Adrenal gland (tissue), 12 donors: ENCODE measurements around the gene ZNF827. TPM values are rescaled to one million over a fixed set of nuclear protein-coding genes. Genes with fewer than 3 reads are reported as not detected.

Experiments
- DNase-seq, 7 donors: peaks; one replicate each; pipeline ENCODE4 v3.0.0-alpha.2; 2019 to 2020
- H3K27ac ChIP-seq, 5 donors: fragments of 200-600 bp; sonication (generic) in 4 of 5; 1 replicate in 3 of 5; 2 replicates in 2 of 5; pipeline versions ENCODE4 v1.5.1 to v1.8.0; 2016 to 2020; ENCODE audit warnings: mild to moderate bottlenecking in 1 of 5
- H3K27me3 ChIP-seq: fragments of 200-600 bp; 2 replicates; pipeline ENCODE4 v1.8.0; 2021
- H3K36me3 ChIP-seq, 2 donors: fragments of 200-600 bp; replicated peaks in 1 of 2; 1 replicate in 1 of 2; 2 replicates in 1 of 2; pipeline versions ENCODE4 v1.5.1 to v1.8.0; 2018 to 2022
- H3K4me1 ChIP-seq, 2 donors: fragments of 200-600 bp; replicated peaks in 1 of 2; 1 replicate in 1 of 2; 2 replicates in 1 of 2; pipeline versions ENCODE4 v1.5.1 to v1.8.0; 2018 to 2021
- H3K4me3 ChIP-seq, 4 donors: fragments of 200-600 bp; sonication (generic) in 3 of 4; one replicate each; pipeline ENCODE4 v1.5.1; 2016 to 2018
- H3K9me3 ChIP-seq, 3 donors: fragments of 200-600 bp; sonication (generic) in 1 of 3; replicated peaks in 1 of 3; 1 replicate in 2 of 3; 2 replicates in 1 of 3; pipeline versions ENCODE4 v1.5.1 to v1.8.0; 2016 to 2021
- CTCF ChIP-seq, 6 experiments: fragments of 450-650 bp in 4 of 6; fragments of 200-600 bp in 2 of 6; sonication (generic) in 1 of 6; IDR thresholded peaks; 1 replicate in 5 of 6; 2 replicates in 1 of 6; pipeline versions ENCODE4 v1.5.1 to v1.8.0; 2016 to 2021; ENCODE audit warnings: antibody characterized with exemption in 6 of 6, mild to moderate bottlenecking in 2 of 6, moderate library complexity in 1 of 6
- POLR2A ChIP-seq, 2 donors: fragments of 450-650 bp; IDR thresholded peaks; one replicate each; pipeline ENCODE4 v1.6.1; 2017; ENCODE audit warnings: antibody characterized with exemption in 2 of 2, mild to moderate bottlenecking in 2 of 2, moderate library complexity in 1 of 2
- WGBS, 4 donors: extraction: QIAGEN DNeasy Blood & Tissue Kit in 2 of 4; methylation state at CpG; one replicate each; pipeline versions ENCODE4 v1.1.5 to v1.1.7; 2013 to 2017; 5-methylcytosine and 5-hydroxymethylcytosine counted together
- intact Hi-C, 2 donors: fragments of 100-400 bp; cut with DNase I; formaldehyde crosslinking; loops; one replicate each; pipeline versions ENCODE4 v1.14.1 to v1.15.0; 2022 to 2023
- polyA plus RNA-seq, 3 donors: library from polyadenylated mRNA; stranded (reverse); fragments of 200-250 nt in 2 of 3; fragments of 350-450 nt in 1 of 3; fragmentation: Illumina TruSeq in 1 of 3; extraction: RNeasy Lipid Tissue Mini Kit (QIAGEN cat#74804) in 1 of 3; gene quantifications; one replicate each; pipeline ENCODE4 v1.2.3, GENCODE V29; 2013 to 2014
- total RNA-seq, 9 donors: library from RNA; depleted of rRNA in 4 of 9; stranded (reverse); fragments of >200 nt in 4 of 9; fragments of 120-200 nt in 1 of 9; fragmentation: NEBNext Ultra II Directional in 1 of 9; extraction: Animal tissue kit (Norgen Biotek cat#: 25700) in 1 of 9; gene quantifications; one replicate each; pipeline versions ENCODE4 v1.1.0 to v1.2.4, GENCODE V29; 2013 to 2023
- donor health status: healthy with polysubstance abuse.
- donor health status: Bipolar disorder and iron deficiency.
- donor health status: DM: yes; HTN: yes; CAD: no.
- donor health status: DM: no; HTN: no; CAD: no.
- donor health status: DM: no; HTN: no; CAD: no.
- donor health status: DM: yes; HTN: yes; CAD: no.

The ZNF827 gene
- total and polyA plus RNA-seq, 12 donors, result 8.0 to 37.1 (median 22.7) TPM

DNA sequence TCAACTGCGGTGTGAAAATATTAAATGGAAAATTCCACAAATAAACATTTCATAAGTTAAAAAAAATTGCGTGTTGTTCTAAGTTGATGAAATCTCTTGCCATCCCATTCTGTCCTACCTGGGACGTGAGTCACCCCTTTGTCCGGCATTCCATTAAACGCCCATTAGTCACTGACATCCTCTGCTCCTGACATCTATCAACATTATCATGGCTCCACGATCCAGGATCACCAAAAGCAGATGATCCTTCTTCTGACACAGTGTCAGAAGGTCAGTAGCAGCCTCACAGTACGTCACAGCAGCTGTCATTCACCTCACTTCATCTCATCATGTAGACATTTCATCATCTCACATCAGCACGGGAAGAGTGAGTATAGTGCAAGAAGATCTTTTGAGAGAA lies 125.7 kb downstream of the ZNF827 start:
- Histone ChIP-seq H3K9me3 (no peaks in the 10 kb centered on the region), H3K4me1 (peaks cover 0 to 12% of the 10 kb centered on the region in 2 donors), H3K27ac (no peak overlapping the region), H3K36me3 (no peaks in the 10 kb centered on the region), H3K27me3 (no peaks in the 10 kb centered on the region), H3K4me3 (no peak overlapping the region)
- no peak for TF ChIP-seq POLR2A (IDR thresholded peaks at IDR 0.05)
- TF ChIP-seq CTCF (IDR thresholded peaks at IDR 0.05), result no peak
- intact Hi-C loops, result no loop called here
- WGBS, 4 donors, result 90 to 92% (median 91%) methylated on average over 8 of the region's 8 CpGs
- DNase-seq, result no peak

- Histone ChIP-seq H3K27ac (peak overlapping the region in 4 of 5 donors; percentile 0 to 78 (median 15)), H3K4me1 (peaks cover 0 to 23% of the 10 kb centered on the region in 2 donors), H3K27me3 (no peaks in the 10 kb centered on the region), H3K4me3 (no peak overlapping the region), H3K9me3 (no peaks in the 10 kb centered on the region), H3K36me3 (no peaks in the 10 kb centered on the region)
- DNase-seq, result no peak
- intact Hi-C loops, result no loop called here
- WGBS, 4 donors, result 83 to 89% (median 86%) methylated on average over 3 of the region's 3 CpGs
- no peak for TF ChIP-seq POLR2A (IDR thresholded peaks at IDR 0.05)
- TF ChIP-seq CTCF (IDR thresholded peaks at IDR 0.05), result no peak
Measured at GRCh38 chr4:145808848-145809512, 129.6 kb downstream of the ZNF827 start.

DNA sequence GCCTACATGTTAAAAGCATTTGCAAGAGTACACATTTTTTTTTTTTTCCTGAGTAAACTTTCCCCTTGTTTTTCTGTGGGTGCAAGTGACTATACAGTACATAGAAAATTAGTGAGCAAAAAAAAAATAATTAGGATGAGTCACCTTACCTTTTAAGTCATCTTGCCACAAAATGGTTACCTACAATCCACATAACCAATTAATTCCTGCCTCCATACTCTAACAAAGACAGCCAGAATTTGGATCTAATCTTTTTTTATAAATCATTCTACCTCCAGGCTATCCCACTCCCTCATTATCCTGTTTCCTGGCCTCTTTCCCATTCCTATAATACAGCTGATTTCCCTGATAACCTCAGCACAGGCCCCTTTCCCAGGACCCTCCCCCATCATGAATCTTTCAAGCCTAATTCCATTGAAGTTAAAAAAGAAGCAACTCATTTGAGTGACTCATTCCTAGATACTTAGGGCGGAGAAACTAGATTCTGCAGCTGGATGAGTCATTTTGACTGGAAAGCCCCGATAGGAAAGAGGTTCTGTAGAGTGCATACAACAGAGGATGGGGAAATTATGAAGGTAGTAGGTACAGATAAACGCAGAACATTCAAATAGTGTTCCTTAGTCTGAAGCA lies 130.5 kb downstream of the ZNF827 start:
- Histone ChIP-seq H3K9me3 (no peaks in the 10 kb centered on the region), H3K27me3 (no peaks in the 10 kb centered on the region), H3K27ac (peak overlapping the region in 3 of 5 donors; percentile 22 to 78 (median 24)), H3K36me3 (no peaks in the 10 kb centered on the region), H3K4me1 (peaks cover 0 to 27% of the 10 kb centered on the region in 2 donors), H3K4me3 (no peak overlapping the region)
- peak in 6 of 7 donors; percentile 22 to 70 (median 39) for DNase-seq
- WGBS, 4 donors, result 19 to 26% (median 22%) methylated on average over 3 of the region's 3 CpGs
- no peak for TF ChIP-seq POLR2A (IDR thresholded peaks at IDR 0.05)
- TF ChIP-seq CTCF (IDR thresholded peaks at IDR 0.05), result no peak
- intact Hi-C loops, result no loop called here

GRCh38 chr4:145805490-145805889 lies 133.1 kb downstream of the ZNF827 start:
- no peak for TF ChIP-seq CTCF (IDR thresholded peaks at IDR 0.05)
- no peak for TF ChIP-seq POLR2A (IDR thresholded peaks at IDR 0.05)
- no peaks in the 10 kb centered on the region for H3K27me3 ChIP-seq
- no peaks in the 10 kb centered on the region for H3K36me3 ChIP-seq
- intact Hi-C loops, result no loop called here
- DNase-seq, result peak in 1 of 7 donors; percentile 28
- H3K4me3 ChIP-seq, result no peak overlapping the region
- WGBS, 4 donors, result 70 to 84% (median 77%) methylated on average over 5 of the region's 5 CpGs
- peaks cover 0 to 27% of the 10 kb centered on the region in 2 donors for H3K4me1 ChIP-seq
- H3K9me3 ChIP-seq, result no peaks in the 10 kb centered on the region
- H3K27ac ChIP-seq, result no peak overlapping the region
